Tibial artery (tissue), 4 donors: ENCODE data around the gene FUT2.

Experiments used
- DNase-seq, 2 donors: peaks; one replicate each; pipeline ENCODE4 v3.0.0-alpha.2; 2019
- H3K27ac ChIP-seq, 2 donors: fragments of 200-600 bp; sonication (generic) in 1 of 2; 1 replicate in 1 of 2; 2 replicates in 1 of 2; pipeline ENCODE4 v1.5.1; 2018 to 2019; ENCODE audit warnings: mild to moderate bottlenecking in 1 of 2
- H3K27me3 ChIP-seq, 2 donors: fragments of 200-600 bp; sonication (generic) in 1 of 2; one replicate each; pipeline versions ENCODE4 v1.5.1 to v1.6.0; 2016 to 2019
- H3K36me3 ChIP-seq, 3 donors: fragments of 200-600 bp; sonication (generic) in 2 of 3; one replicate each; pipeline ENCODE4 v1.5.1; 2016 to 2019; ENCODE audit warnings: mild to moderate bottlenecking in 2 of 3
- H3K4me1 ChIP-seq, 4 donors: fragments of 200-600 bp; sonication (generic) in 2 of 4; 1 replicate in 3 of 4; 2 replicates in 1 of 4; pipeline ENCODE4 v1.5.1; 2016 to 2019
- H3K4me3 ChIP-seq, 2 donors: fragments of 200-600 bp; sonication (generic) in 1 of 2; 1 replicate in 1 of 2; 2 replicates in 1 of 2; pipeline ENCODE4 v1.5.1; 2018 to 2019; ENCODE audit warnings: mild to moderate bottlenecking in 2 of 2
- H3K9me3 ChIP-seq, 3 donors: fragments of 200-600 bp; sonication (generic) in 1 of 3; one replicate each; pipeline ENCODE4 v1.5.1; 2016 to 2019
- CTCF ChIP-seq, 2 experiments: fragments of 200-600 bp in 1 of 2; fragments of 450-650 bp in 1 of 2; IDR thresholded peaks; one replicate each; pipeline ENCODE4 v1.5.1; 2017 to 2019; ENCODE audit warnings: antibody characterized with exemption in 2 of 2, mild to moderate bottlenecking in 1 of 2, moderate library complexity in 1 of 2
- intact Hi-C: fragments of 100-400 bp; cut with DNase I; formaldehyde crosslinking; loops from one replicate; pipeline ENCODE4 v1.15.0; 2023; ENCODE audit warnings: low total_unique reads

FUT2 gene

GRCh38 chr19:48668332-48668731 lies 27.4 kb upstream of the FUT2 start:
- intact Hi-C loops = no loop called here
- no peak for TF ChIP-seq CTCF (IDR thresholded peaks at IDR 0.05)
- Histone ChIP-seq H3K27ac (no peak overlapping the region), H3K4me3 (no peak overlapping the region), H3K27me3 (no peaks in the 10 kb centered on the region), H3K36me3 (no peaks in the 10 kb centered on the region), H3K4me1 (no peaks in the 10 kb centered on the region), H3K9me3 (no peaks in the 10 kb centered on the region)
- DNase-seq = no peak

GRCh38 chr19:48668761-48669160 lies 27.0 kb upstream of the FUT2 start:
- intact Hi-C loops = no loop called here
- H3K4me1 ChIP-seq = no peaks in the 10 kb centered on the region

GRCh38 chr19:48669903-48670668 lies 25.7 kb upstream of the FUT2 start:
- H3K9me3 ChIP-seq = no peaks in the 10 kb centered on the region
- TF ChIP-seq CTCF (IDR thresholded peaks at IDR 0.05) = no peak
- peaks cover 0 to 2% (median under 1%) of the 10 kb centered on the region in 4 donors for H3K4me1 ChIP-seq
- no peak overlapping the region for H3K4me3 ChIP-seq
- DNase-seq = no peak
- no peaks in the 10 kb centered on the region for H3K27me3 ChIP-seq
- intact Hi-C loops = no loop called here
- H3K36me3 ChIP-seq = no peaks in the 10 kb centered on the region
- H3K27ac ChIP-seq = no peak overlapping the region

More at GRCh38 chr19:48668761-48669160, 27.0 kb upstream of the FUT2 start:
- no peak overlapping the region for H3K27ac ChIP-seq
- H3K4me3 ChIP-seq = no peak overlapping the region
- no peaks in the 10 kb centered on the region for H3K27me3 ChIP-seq
- no peaks in the 10 kb centered on the region for H3K9me3 ChIP-seq
- no peak for DNase-seq
- TF ChIP-seq CTCF (IDR thresholded peaks at IDR 0.05) = no peak
- H3K36me3 ChIP-seq = no peaks in the 10 kb centered on the region

DNA sequence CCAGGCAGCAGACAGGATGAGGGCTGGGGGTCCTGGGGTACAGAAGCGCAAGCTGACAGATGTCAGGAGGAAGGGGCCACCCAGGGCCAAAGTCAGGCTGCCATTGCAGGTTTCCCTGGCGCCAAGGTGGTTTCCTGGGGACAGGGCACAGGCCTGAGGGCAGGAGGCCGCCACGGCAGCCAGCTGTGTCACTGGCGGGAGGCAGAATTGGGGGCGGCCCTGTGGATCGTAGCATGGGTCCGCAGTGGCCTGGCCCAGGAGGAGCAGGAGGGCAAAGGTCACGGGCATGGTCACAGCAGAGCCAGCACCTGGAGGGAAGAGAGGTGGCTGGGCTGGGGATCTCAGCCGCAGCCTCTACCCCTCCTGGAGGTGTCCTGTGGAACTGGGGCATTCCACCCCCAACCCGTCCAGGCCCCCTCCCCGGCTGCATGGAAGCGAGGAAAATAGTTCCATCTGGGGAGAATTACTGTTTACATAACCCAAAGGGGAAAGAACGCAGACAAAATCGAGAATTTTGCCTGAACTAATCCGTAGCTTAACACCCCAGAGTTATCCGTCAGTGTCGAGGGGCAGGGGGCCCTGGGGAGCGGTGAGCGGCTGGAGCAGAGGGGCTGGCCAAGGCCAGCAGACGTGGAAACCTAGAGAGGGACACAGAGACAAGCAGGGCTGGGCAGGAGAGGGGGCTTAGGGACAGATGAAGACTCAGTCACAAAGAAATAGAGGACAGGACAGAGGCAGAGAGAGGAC lies 24.9 kb upstream of the FUT2 start:
- no peak for DNase-seq
- intact Hi-C loops = no loop called here
- Histone ChIP-seq H3K4me1 (peaks cover 0 to 9% (median 3%) of the 10 kb centered on the region in 4 donors), H3K9me3 (no peaks in the 10 kb centered on the region), H3K4me3 (no peak overlapping the region), H3K27ac (no peak overlapping the region), H3K36me3 (no peaks in the 10 kb centered on the region), H3K27me3 (no peaks in the 10 kb centered on the region)
- no peak for TF ChIP-seq CTCF (IDR thresholded peaks at IDR 0.05)

GRCh38 chr19:48671446-48671995 lies 24.2 kb upstream of the FUT2 start:
- intact Hi-C loops = no loop called here
- no peak for DNase-seq
- no peaks in the 10 kb centered on the region for H3K27me3 ChIP-seq
- H3K4me1 ChIP-seq = peaks cover 0 to 9% (median 3%) of the 10 kb centered on the region in 4 donors
- no peaks in the 10 kb centered on the region for H3K9me3 ChIP-seq
- no peak overlapping the region for H3K4me3 ChIP-seq
- H3K36me3 ChIP-seq = no peaks in the 10 kb centered on the region
- no peak overlapping the region for H3K27ac ChIP-seq
- no peak for TF ChIP-seq CTCF (IDR thresholded peaks at IDR 0.05)
